Spinal cord (tissue), 10 donors: ENCODE data around the gene SDCCAG8. TPM values are rescaled to one million over a fixed set of nuclear protein-coding genes. Genes with fewer than 3 reads are reported as not detected.

Source experiments
- DNase-seq, 6 donors: peaks; one replicate each; pipeline versions ENCODE4 v3.0.0 to v3.0.0-alpha.2; 2013 to 2015; ENCODE audit warnings: low spot score in 6 of 6, low read depth in 4 of 6
- H3K27ac ChIP-seq: one replicate; pipeline ENCODE4 v1.5.1; 2013; ENCODE audit warnings: low read depth, low read length, control low read depth
- H3K27me3 ChIP-seq: one replicate; pipeline ENCODE4 v1.6.1; 2013; ENCODE audit warnings: low read length; ENCODE audit not compliant: control insufficient read depth, insufficient read depth
- H3K36me3 ChIP-seq: one replicate; pipeline ENCODE4 v1.6.1; 2013; ENCODE audit warnings: low read length; ENCODE audit not compliant: control insufficient read depth, insufficient read depth
- H3K4me1 ChIP-seq: one replicate; pipeline ENCODE4 v1.6.1; 2013; ENCODE audit warnings: low read length; ENCODE audit not compliant: control insufficient read depth, insufficient read depth
- H3K4me3 ChIP-seq: one replicate; pipeline ENCODE4 v1.5.1; 2013; ENCODE audit warnings: low read depth, low read length, control low read depth
- H3K9me3 ChIP-seq: one replicate; pipeline ENCODE4 v1.6.1; 2013; ENCODE audit warnings: low read length; ENCODE audit not compliant: control insufficient read depth, insufficient read depth
- WGBS: methylation state at CpG from one replicate; pipeline ENCODE4 v1.1.5; 2013; ENCODE audit warnings: missing lambda C conversion rate; ENCODE audit not compliant: insufficient coverage; 5-methylcytosine and 5-hydroxymethylcytosine counted together
- polyA plus RNA-seq, 2 donors: library from polyadenylated mRNA; unstranded; fragments of 120-200 nt; gene quantifications; one replicate each; pipeline ENCODE4 v1.2.1, GENCODE V29; 2013; ENCODE audit not compliant: insufficient read length in 2 of 2
- total RNA-seq, 2 donors: library from RNA; depleted of rRNA in 1 of 2; stranded (reverse); fragments of 120-200 nt in 1 of 2; fragments of >200 nt in 1 of 2; gene quantifications; one replicate each; pipeline versions ENCODE4 v1.2.3 to v1.2.4, GENCODE V29; 2013 to 2014
- donor health status: healthy.

SDCCAG8 gene
- total and polyA plus RNA-seq, 4 donors = 48.3 to 73.3 (median 71.6) TPM

DNA sequence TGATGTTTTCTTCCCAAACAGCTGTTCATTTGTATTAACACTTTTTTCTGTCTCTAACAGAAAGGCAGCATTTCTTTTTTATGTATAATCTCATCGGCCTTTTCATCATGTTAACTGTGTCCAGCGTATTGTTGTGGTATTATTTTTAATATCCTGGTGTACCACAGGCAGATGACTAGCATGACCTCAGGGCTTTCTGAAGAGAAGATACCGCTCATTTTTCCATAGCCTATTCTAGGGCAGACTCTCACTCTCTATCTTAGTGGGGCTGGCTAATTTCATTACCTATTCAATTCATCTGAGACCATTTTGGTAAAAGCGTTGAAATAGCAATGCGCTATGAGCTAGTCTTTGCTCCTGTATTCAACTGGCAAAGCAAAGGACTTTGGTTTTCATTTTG is 209.9 kb downstream of the SDCCAG8 start:
- Histone ChIP-seq H3K27me3 (no peaks in the 10 kb centered on the region), H3K27ac (no peak overlapping the region), H3K9me3 (no peaks in the 10 kb centered on the region), H3K4me1 (peaks cover 7% of the 10 kb centered on the region), H3K36me3 (peaks cover 3% of the 10 kb centered on the region), H3K4me3 (no peak overlapping the region)
- no peak for DNase-seq
- WGBS = 100% methylated on average over 1 of the region's 5 CpGs

GRCh38 chr1:243469497-243469896 is 213.7 kb downstream of the SDCCAG8 start:
- Histone ChIP-seq H3K27me3 (no peaks in the 10 kb centered on the region), H3K36me3 (peaks cover 7% of the 10 kb centered on the region), H3K9me3 (no peaks in the 10 kb centered on the region), H3K4me1 (peaks cover 19% of the 10 kb centered on the region), H3K27ac (no peak overlapping the region), H3K4me3 (no peak overlapping the region)
- WGBS = no CpG with 5 or more reads among the region's 3 CpGs
- peak in 1 of 6 donors; percentile 75 for DNase-seq

DNA sequence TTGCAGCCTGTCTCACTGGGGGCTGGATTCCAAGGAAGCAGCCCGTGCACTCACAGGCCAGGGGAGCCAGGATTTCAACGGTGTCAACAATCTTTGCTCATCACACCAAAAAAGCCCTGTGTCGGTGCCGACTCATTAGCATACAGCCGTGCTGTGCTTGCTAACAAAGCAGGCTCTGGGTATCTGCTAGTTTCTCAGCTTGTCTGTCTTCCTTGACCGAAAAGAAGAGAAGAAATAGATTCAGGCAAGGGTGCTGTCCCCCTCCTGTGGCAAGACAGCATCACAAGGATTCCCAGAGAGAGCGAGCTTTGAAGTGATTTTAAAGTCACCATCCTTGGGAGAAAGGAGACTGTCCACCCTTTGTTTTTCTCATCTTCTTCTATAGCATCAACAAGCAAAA is 214.7 kb downstream of the SDCCAG8 start:
- 22% methylated on average over 6 of the region's 7 CpGs for WGBS
- H3K27ac ChIP-seq = peak overlapping the region; percentile 29
- DNase-seq = peak in 2 of 6 donors; percentile 80 to 90
- H3K9me3 ChIP-seq = no peaks in the 10 kb centered on the region
- H3K4me1 ChIP-seq = peaks cover 29% of the 10 kb centered on the region
- H3K4me3 ChIP-seq = no peak overlapping the region
- peaks cover 12% of the 10 kb centered on the region for H3K36me3 ChIP-seq
- no peaks in the 10 kb centered on the region for H3K27me3 ChIP-seq

GRCh38 chr1:243471026-243471685 is 215.3 kb downstream of the SDCCAG8 start:
- Histone ChIP-seq H3K36me3 (peaks cover 12% of the 10 kb centered on the region), H3K27me3 (no peaks in the 10 kb centered on the region), H3K27ac (peak overlapping the region; percentile 29), H3K4me1 (peaks cover 36% of the 10 kb centered on the region), H3K9me3 (no peaks in the 10 kb centered on the region), H3K4me3 (no peak overlapping the region)
- WGBS = 53% methylated on average over 12 of the region's 17 CpGs
- peak in 2 of 6 donors; percentile 81 to 92 for DNase-seq

GRCh38 chr1:243471754-243472745 is 216.2 kb downstream of the SDCCAG8 start:
- no peak overlapping the region for H3K4me3 ChIP-seq
- H3K36me3 ChIP-seq = peaks cover 12% of the 10 kb centered on the region
- WGBS = 65% methylated on average over 2 of the region's 3 CpGs

GRCh38 chr1:243473227-243474135 is 217.6 kb downstream of the SDCCAG8 start:
- peaks cover 36% of the 10 kb centered on the region for H3K4me1 ChIP-seq
- no peaks in the 10 kb centered on the region for H3K9me3 ChIP-seq
- H3K4me3 ChIP-seq = peak overlapping the region; percentile 31
- H3K36me3 ChIP-seq = peaks cover 12% of the 10 kb centered on the region
- no peaks in the 10 kb centered on the region for H3K27me3 ChIP-seq
- H3K27ac ChIP-seq = peak overlapping the region; percentile 72
- 37% methylated on average over 8 of the region's 12 CpGs for WGBS
- DNase-seq = peak in 2 of 6 donors; percentile 66 to 87

More at GRCh38 chr1:243471754-243472745, 216.2 kb downstream of the SDCCAG8 start:
- Histone ChIP-seq H3K27me3 (no peaks in the 10 kb centered on the region), H3K9me3 (no peaks in the 10 kb centered on the region), H3K27ac (no peak overlapping the region), H3K4me1 (peaks cover 36% of the 10 kb centered on the region)
- DNase-seq = no peak

- WGBS = 39% methylated on average over 46 of the region's 55 CpGs
- peak in 2 of 6 donors; percentile 61 to 70 for DNase-seq
- no peak overlapping the region for H3K4me3 ChIP-seq
- no peaks in the 10 kb centered on the region for H3K9me3 ChIP-seq
- H3K27ac ChIP-seq = no peak overlapping the region
- peaks cover 12% of the 10 kb centered on the region for H3K36me3 ChIP-seq
- no peaks in the 10 kb centered on the region for H3K27me3 ChIP-seq
- H3K4me1 ChIP-seq = peaks cover 36% of the 10 kb centered on the region
Measured at GRCh38 chr1:243474136-243474881, 218.5 kb downstream of the SDCCAG8 start.

GRCh38 chr1:243474906-243475305 is 219.1 kb downstream of the SDCCAG8 start:
- Histone ChIP-seq H3K4me1 (peaks cover 35% of the 10 kb centered on the region), H3K4me3 (no peak overlapping the region), H3K36me3 (peaks cover 12% of the 10 kb centered on the region), H3K27me3 (no peaks in the 10 kb centered on the region), H3K9me3 (no peaks in the 10 kb centered on the region), H3K27ac (no peak overlapping the region)
- no peak for DNase-seq
- 79% methylated on average over 5 of the region's 9 CpGs for WGBS
